GM12872 (cell line): ENCODE measurements around the gene TMEM221.

Experiments used
- TF ChIP-seq, protein P1 (sequence below): IDR thresholded peaks from 3 replicates; pipeline ENCODE4 v1.5.1; 2011; ENCODE audit warnings: low read depth, mild to moderate bottlenecking, low read length, moderate library complexity; ENCODE audit not compliant: insufficient read depth

Gene TMEM221

DNA sequence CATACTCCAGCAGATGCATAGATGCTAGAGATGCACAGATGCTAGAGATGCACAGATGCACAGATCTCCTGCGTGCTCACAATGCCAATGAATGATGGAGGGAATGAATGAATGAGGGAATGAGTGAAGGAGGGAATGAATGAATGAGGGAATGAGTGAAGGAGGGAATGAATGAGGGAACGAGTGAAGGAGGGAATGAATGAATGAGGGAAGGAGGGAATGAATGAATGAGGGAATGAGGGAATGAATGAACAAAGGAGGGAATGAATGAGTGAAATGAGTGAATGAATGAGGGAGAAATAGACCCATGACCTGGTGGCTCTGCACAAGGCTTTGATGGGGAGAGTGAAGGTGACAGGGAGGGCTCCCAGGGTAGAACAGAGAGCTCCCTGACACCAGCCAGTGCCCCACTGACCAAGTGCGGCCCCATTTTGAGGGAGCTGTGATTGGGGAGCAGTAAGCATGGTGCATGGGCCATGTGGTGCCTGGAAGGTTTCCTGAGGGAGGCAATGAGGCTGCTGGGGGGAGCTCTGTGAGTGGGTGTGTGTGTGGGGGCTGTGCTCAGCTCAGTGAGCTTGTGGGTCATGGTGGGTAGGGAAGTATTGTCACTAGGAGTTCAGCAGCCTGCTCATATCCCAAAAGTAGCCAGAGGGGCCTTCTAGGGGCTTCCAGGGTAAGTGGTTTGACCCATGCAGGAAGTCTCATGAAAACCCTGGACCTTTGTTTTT lies 34.6 kb upstream of the TMEM221 start:
- TF ChIP-seq, protein P1, sequence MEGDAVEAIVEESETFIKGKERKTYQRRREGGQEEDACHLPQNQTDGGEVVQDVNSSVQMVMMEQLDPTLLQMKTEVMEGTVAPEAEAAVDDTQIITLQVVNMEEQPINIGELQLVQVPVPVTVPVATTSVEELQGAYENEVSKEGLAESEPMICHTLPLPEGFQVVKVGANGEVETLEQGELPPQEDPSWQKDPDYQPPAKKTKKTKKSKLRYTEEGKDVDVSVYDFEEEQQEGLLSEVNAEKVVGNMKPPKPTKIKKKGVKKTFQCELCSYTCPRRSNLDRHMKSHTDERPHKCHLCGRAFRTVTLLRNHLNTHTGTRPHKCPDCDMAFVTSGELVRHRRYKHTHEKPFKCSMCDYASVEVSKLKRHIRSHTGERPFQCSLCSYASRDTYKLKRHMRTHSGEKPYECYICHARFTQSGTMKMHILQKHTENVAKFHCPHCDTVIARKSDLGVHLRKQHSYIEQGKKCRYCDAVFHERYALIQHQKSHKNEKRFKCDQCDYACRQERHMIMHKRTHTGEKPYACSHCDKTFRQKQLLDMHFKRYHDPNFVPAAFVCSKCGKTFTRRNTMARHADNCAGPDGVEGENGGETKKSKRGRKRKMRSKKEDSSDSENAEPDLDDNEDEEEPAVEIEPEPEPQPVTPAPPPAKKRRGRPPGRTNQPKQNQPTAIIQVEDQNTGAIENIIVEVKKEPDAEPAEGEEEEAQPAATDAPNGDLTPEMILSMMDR, result no peak

- TF ChIP-seq, protein P1, result no peak
Measured at GRCh38 chr19:17481986-17482385, 33.5 kb upstream of the TMEM221 start.

GRCh38 chr19:17479325-17479791 lies 30.9 kb upstream of the TMEM221 start:
- TF ChIP-seq, protein P1, result no peak

DNA sequence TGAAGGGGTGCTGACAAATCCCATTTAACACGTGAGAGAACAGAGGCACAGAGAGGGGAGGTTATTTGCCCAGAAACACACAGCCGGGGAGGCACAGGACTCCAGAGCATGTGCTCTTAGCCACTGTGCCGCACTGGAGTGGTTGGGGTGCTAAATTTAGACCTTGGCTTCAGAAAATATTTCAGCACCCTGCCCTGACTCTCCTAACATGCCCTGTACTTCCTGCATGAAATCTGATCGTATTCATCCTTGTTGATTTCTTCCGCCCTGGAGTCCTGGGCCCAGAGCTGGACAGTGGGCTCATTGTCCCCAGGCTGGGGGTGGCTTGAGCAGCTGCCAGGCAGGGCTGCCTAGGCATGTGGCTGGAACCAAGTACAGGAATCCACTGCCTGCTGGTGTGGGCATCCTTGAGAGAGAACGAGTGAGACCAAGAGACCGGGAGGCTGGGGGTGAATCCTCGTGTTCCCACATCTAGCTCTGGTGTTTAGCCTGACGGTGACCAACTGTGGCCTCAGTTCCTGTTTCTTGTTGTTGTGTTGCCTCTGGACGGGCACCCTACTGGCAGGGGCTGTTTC lies 27.2 kb upstream of the TMEM221 start:
- TF ChIP-seq, protein P1, result no peak

DNA sequence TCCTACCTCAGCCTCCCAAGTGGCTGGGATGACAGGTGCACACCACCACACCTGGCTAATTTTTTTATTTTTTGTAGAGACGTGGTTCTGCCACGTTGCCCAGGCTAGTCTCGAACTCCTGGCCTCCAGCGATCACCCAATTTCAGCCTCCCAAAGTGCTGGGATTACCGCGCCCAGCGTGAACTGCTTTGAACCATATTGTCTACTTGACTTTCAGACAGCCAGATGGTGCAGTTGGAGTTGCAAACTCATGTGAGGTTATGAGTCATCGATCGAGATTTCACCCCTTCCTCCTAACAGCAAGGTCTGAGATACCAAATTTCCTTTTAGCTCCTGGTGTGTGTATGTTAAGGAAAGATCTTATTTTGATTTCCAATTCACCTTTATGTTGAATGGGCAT lies 24.6 kb upstream of the TMEM221 start:
- TF ChIP-seq, protein P1, result no peak

DNA sequence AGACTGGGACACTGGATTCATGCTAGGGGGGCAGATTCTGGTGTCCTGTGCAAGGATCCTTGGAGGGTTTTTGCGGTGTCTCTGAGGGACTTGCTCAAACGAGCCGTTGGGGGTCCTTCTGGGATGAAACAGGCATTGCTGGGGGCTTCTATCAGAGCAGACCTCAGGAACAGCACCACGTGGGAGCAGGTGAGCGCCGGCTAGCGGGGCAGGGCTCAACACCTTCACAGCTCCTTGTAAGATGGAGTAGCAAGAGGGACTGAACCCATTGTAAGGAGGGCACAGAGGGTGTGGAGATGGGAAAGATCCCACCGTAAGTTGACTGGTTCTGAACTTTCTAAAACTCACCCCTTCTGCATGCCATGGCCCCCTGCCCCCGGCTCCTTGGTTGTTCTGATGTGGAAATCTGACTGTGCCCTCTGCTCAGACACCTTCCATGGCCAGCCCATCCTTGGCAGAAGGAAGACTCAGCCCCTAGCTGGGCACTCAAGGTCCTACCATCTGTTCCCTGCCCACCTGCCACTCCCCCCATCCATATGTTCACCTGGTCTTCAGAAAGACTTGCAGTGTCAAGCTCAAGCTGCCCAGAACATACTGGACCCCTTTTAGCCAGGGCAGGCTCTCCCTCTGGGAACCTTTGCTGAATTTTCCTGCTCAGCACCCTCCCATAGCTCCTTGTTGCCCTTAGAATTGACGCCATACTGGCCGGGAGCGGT lies 23.1 kb upstream of the TMEM221 start:
- TF ChIP-seq, protein P1, result no peak

DNA sequence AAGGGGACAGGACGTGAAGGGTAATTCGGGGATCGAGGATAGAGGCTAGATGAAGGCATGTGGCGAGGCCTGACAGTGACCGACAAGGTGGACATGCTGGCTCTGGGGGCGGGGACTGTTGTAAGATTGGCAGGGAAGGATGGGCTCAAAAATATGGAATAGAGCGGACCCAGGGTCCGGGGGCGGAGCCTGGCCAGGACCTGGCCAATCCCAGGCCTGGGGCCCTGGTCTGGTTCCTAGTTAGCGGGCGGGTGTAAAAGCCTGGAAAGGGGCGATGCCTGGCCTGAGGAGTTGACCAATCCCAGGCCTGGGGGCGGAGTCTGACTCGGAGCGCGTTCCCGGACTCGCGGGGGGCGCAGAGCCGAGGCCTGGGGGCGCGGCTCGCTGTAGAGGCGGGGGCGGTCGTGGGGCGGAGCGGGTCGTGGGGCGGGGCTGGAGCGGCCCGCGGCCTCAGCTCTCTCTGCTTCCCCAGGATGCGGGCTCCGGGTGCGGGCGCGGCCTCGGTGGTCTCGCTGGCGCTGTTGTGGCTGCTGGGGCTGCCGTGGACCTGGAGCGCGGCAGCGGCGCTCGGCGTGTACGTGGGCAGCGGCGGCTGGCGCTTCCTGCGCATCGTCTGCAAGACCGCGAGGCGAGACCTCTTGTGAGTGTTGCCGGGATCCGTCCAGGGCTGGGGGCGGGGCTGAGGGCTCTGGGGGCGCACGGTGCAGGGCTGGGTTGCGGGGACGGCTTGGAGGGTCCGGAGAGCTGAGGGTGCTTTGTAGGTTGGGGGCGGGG lies 21.8 kb upstream of the TMEM221 start, which contains the start of gene SLC27A1:
Gene SLC27A1 (plus strand): TSS at position 457 of the 774 bp plus-strand sequence. CDS start 17 bp downstream, at position 474.
- TF ChIP-seq, protein P1, result no peak
